OCI-LY1 (cell line): ENCODE results near the gene BCAP31.

ENCODE experiments used
- H2AFZ ChIP-seq: fragments of 200-600 bp; sonication (generic), shearing (Covaris generic); 2 replicates; pipeline ENCODE4 v1.6.0; 2014; ENCODE audit warnings: antibody characterized with exemption, mild to moderate bottlenecking, low read length
- H3F3A ChIP-seq: fragments of 200-600 bp; sonication (generic), shearing (Covaris generic); 2 replicates; pipeline ENCODE4 v1.6.0; 2014; ENCODE audit warnings: mild to moderate bottlenecking, antibody characterized with exemption, low read length, moderate library complexity; ENCODE audit not compliant: insufficient read depth
- H3K27ac ChIP-seq: fragments of 200-600 bp; sonication (generic); 2 replicates; pipeline ENCODE4 v1.5.1; 2014; ENCODE audit warnings: low read length, mixed run types, mild to moderate bottlenecking, low read depth; ENCODE audit not compliant: poor library complexity, severe bottlenecking
- H3K27me3 ChIP-seq: fragments of 200-600 bp; sonication (generic); 2 replicates; pipeline ENCODE4 v1.6.0; 2014; ENCODE audit warnings: antibody characterized with exemption, mild to moderate bottlenecking, low read length, moderate library complexity; ENCODE audit not compliant: insufficient read depth
- H3K36me3 ChIP-seq: fragments of 200-600 bp; sonication (generic); 2 replicates; pipeline ENCODE4 v1.6.1; 2014; ENCODE audit warnings: mild to moderate bottlenecking, antibody characterized with exemption, low read length, moderate library complexity, mixed read lengths; ENCODE audit not compliant: insufficient read depth
- H3K4me1 ChIP-seq: fragments of 200-600 bp; sonication (generic); 2 replicates; pipeline ENCODE4 v1.5.1; 2014; ENCODE audit warnings: mild to moderate bottlenecking, low read length, moderate library complexity; ENCODE audit not compliant: insufficient read depth, severe bottlenecking
- H3K4me2 ChIP-seq: fragments of 200-600 bp; sonication (generic), shearing (Covaris generic); 2 replicates; pipeline ENCODE4 v1.6.1; 2014; ENCODE audit warnings: low read length
- H3K4me3 ChIP-seq: fragments of 200-600 bp; sonication (generic); 2 replicates; pipeline ENCODE4 v1.5.1; 2014; ENCODE audit warnings: low read length, low read depth, mild to moderate bottlenecking, mixed read lengths; ENCODE audit not compliant: poor library complexity, severe bottlenecking
- H3K79me2 ChIP-seq: fragments of 200-600 bp; shearing (Covaris generic); 2 replicates; pipeline ENCODE4 v1.6.1; 2016; ENCODE audit warnings: mixed run types, low read length, mixed read lengths; ENCODE audit not compliant: insufficient read depth
- H3K9ac ChIP-seq: fragments of 200-600 bp; sonication (generic), shearing (Covaris generic); 2 replicates; pipeline ENCODE4 v1.6.1; 2014; ENCODE audit warnings: mild to moderate bottlenecking, low read length, mixed read lengths
- H3K9me2 ChIP-seq: fragments of 200-600 bp; sonication (generic), shearing (Covaris generic); 2 replicates; pipeline ENCODE4 v1.6.1; 2014; ENCODE audit warnings: low read depth, mild to moderate bottlenecking, low read length, mixed read lengths
- H3K9me3 ChIP-seq: fragments of 200-600 bp; shearing (Covaris generic); 2 replicates; pipeline ENCODE4 v1.6.1; 2014; ENCODE audit warnings: low read length, mixed read lengths
- H4K20me1 ChIP-seq: fragments of 200-600 bp; sonication (generic), shearing (Covaris generic); 2 replicates; pipeline ENCODE4 v1.6.0; 2016; ENCODE audit warnings: mild to moderate bottlenecking, low read length; ENCODE audit not compliant: insufficient read depth
- EZH2 ChIP-seq: fragments of 200-600 bp; sonication (generic), shearing (Covaris generic); IDR thresholded peaks from 2 replicates; pipeline ENCODE4 v1.8.0; 2017; ENCODE audit warnings: borderline replicate concordance, mixed run types, mild to moderate bottlenecking, antibody characterized with exemption, low read length, moderate library complexity, mixed read lengths
- TF ChIP-seq, protein P1 (sequence below): fragments of 200-600 bp; sonication (generic), shearing (Covaris generic); IDR thresholded peaks from 2 replicates; pipeline ENCODE4 v1.5.1; 2017; ENCODE audit warnings: mild to moderate bottlenecking, antibody characterized with exemption, low read length, moderate library complexity, mixed read lengths

BCAP31 gene

DNA sequence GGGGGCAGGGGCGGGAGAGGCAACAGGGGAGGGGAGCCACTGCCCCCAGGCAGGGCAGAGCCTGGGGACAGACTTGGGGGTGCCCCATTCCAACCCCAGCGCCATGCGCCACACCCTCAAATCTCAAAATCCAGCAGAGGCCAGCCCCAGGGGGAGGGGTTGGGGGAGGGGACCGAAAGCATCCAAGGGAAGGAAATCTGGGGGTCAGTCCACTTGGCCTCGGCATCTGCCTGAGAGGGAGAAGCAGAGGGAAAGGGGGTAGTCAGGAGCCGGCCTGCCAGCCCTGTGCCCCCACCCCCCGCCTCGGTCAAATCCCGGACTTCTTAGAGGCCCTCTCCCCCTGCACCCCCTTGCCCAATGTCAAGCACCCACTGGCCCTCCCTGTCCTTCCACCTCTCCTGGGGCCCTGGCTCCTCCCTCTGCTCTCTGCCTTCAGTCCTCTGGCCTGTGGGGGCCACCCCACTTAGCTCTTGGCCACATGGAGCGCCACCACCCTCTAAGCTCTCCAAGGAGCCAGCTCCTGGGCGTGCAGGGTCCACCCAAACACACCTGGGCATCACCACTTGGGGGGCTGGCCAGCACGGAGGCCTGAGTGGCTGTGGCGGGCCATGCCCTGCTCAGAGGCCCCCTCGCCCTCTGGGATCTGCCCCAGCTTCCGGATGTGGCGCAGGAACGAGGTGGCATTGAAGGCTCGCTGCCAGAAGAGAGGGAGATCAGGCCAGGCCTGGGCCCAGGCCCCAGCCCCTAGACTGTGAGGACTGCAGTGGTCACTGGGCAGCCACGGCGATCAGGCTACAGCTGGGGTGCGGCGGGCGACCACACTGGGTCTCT is 54.1 kb downstream of the BCAP31 start:
- Histone ChIP-seq H3F3A (no peaks in the 10 kb centered on the region), H3K9ac (no peak overlapping the region), H3K4me3 (no peak overlapping the region), H3K79me2 (no peaks in the 10 kb centered on the region), H4K20me1 (no peaks in the 10 kb centered on the region), H3K36me3 (no peaks in the 10 kb centered on the region), H2AFZ (no peak overlapping the region), H3K9me2 (no peaks in the 10 kb centered on the region), H3K27ac (no peak overlapping the region), H3K9me3 (no peaks in the 10 kb centered on the region), H3K4me2 (no peak overlapping the region), H3K4me1 (peaks cover 4% of the 10 kb centered on the region), H3K27me3 (no peaks in the 10 kb centered on the region)
- TF ChIP-seq, protein P1, sequence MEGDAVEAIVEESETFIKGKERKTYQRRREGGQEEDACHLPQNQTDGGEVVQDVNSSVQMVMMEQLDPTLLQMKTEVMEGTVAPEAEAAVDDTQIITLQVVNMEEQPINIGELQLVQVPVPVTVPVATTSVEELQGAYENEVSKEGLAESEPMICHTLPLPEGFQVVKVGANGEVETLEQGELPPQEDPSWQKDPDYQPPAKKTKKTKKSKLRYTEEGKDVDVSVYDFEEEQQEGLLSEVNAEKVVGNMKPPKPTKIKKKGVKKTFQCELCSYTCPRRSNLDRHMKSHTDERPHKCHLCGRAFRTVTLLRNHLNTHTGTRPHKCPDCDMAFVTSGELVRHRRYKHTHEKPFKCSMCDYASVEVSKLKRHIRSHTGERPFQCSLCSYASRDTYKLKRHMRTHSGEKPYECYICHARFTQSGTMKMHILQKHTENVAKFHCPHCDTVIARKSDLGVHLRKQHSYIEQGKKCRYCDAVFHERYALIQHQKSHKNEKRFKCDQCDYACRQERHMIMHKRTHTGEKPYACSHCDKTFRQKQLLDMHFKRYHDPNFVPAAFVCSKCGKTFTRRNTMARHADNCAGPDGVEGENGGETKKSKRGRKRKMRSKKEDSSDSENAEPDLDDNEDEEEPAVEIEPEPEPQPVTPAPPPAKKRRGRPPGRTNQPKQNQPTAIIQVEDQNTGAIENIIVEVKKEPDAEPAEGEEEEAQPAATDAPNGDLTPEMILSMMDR, result no peak
- no peak for TF ChIP-seq EZH2

DNA sequence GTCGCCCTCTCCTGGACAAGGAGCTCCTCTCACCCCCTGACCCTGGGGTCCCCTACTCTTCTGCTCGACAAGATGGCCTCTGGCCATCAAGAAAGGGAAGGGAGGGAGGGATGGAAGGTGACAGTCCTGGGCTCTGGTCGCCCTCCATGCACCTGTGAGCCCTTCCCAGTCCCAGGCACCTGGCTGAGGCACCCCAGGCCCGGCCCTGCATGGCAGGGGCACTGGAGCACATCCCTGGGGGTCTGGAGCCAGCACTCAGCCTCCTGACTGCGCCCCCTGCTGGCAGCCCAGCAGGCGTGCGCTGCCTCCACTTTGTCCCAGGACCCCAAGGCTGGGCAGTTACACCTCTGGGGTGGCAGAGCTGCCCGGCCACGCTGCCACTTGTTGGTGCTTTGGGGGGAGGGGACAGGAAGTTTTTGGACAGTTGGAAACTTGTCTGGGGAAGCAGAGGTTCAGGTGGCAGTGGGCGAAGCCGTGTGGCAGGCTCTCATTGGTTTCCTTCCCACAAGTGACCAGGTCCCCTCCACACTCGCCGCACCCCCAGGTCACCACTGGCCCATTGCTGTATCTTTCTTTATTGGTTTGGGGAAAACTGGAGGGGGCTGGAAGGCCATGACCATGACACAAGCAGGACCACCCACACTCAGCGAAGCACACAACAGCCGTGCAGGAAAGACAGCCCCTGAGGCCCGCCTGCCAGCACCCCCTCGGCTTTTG is 54.9 kb downstream of the BCAP31 start:
- Histone ChIP-seq H3F3A (no peaks in the 10 kb centered on the region), H3K4me2 (no peak overlapping the region), H3K27ac (no peak overlapping the region), H3K27me3 (no peaks in the 10 kb centered on the region), H4K20me1 (no peaks in the 10 kb centered on the region), H3K36me3 (no peaks in the 10 kb centered on the region), H3K9me3 (no peaks in the 10 kb centered on the region), H3K4me3 (no peak overlapping the region), H3K4me1 (peaks cover 4% of the 10 kb centered on the region), H3K79me2 (no peaks in the 10 kb centered on the region), H2AFZ (no peak overlapping the region), H3K9ac (no peak overlapping the region), H3K9me2 (no peaks in the 10 kb centered on the region)
- TF ChIP-seq, protein P1, result peak; percentile 75; the same call in 1 of the 2 replicates
- TF ChIP-seq EZH2, result no peak

DNA sequence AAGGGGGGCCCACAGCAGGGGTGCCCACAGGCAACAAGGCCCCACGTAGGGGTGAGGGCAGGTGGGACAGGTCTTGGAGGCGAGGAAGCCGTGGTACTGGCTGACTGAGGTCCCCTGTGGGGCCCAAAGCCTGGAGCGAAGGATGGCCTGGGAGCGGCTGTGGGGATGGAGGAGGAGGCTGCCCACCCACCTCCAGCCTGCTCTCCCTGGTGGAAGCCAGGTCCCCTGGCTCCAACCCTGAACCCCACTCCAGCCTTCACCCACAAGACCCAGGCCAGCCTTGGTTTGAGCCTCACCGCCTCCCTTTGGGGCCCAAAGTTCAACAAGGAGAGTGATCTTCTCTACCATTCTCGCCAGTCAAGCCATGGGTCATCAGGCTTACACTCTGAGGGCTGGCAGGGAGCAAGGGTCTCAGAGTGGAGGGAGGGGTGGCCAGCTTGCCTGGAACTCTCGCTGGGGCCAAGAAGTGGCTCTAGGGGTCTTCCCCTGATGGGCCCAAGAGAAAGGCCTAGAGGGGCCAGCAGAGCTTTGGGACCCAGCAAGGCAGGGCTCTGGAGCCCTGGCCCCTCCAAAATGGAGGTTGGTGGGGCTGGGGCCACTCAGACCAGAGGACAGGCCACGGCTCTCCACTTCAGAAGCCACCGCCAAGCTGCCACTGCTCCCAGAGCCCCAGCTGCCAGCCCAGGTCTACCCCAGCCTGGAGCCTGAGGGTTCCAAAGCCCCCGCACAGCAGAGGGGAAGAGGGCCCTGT is 55.6 kb downstream of the BCAP31 start:
- Histone ChIP-seq H3K79me2 (no peaks in the 10 kb centered on the region), H3K9me3 (no peaks in the 10 kb centered on the region), H3K4me1 (peaks cover 4% of the 10 kb centered on the region), H3K9ac (no peak overlapping the region), H3K27ac (no peak overlapping the region), H3K9me2 (no peaks in the 10 kb centered on the region), H3K27me3 (no peaks in the 10 kb centered on the region), H4K20me1 (no peaks in the 10 kb centered on the region), H2AFZ (no peak overlapping the region), H3K36me3 (no peaks in the 10 kb centered on the region), H3K4me2 (no peak overlapping the region), H3F3A (no peaks in the 10 kb centered on the region), H3K4me3 (no peak overlapping the region)
- TF ChIP-seq, protein P1, result no peak
- TF ChIP-seq EZH2, result no peak
